Measurements from ENCODE around the gene FAM20C.

Gene FAM20C

DNA sequence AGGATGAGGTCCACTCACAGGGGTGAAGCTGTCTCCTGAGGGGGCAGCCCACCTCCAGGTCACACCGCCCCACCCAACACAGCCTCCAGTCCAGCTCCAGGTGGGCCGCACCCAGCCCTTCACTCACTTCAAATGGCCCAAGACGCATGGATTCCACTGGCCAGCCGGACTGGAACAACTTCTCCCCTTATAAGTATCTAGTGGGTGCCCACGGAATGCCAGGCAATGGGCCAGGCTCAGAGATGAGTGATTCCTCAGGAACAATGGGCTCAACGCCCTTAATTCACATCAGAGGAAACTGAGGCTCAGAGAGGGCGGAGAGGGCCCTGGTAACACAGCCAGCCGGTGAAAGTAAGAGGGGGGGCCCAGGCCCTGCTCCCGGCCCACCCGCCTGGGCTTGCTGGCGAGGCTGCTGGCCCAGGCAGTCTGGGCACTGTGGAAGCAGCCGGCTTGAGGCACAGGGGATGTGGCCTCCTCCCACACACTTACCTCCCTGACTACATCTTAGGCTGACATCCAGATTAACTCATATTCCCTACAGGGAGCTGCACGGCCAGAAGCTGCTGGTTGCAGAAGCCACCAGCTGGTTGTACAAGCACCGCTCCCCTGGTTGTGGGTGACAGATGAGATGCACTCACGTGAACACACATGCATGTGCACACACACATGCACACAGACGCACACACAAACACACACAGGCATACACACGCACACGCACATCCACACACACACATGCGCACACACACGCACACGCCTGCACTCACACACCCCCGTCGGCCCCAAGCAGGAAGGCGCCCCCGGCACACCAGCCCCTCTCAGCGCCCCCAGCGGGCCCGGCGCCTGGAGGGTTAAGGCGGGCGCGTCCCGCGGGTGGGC is 1.0 kb upstream of the FAM20C start:
- Mint-ChIP-seq H3K27me3 (ENCODE audit: low read depth, poor library complexity) (peaks cover 44% of the 10 kb centered on the region), H3K9me3 (no peaks in the 10 kb centered on the region), H3K4me3 (peak overlapping the region; percentile 89), H3K27ac (no peak overlapping the region), H3K4me1 (peaks cover 67% of the 10 kb centered on the region), H3K36me3 (ENCODE audit: low read depth) (no peaks in the 10 kb centered on the region)
- no peak for DNase-seq
- TF ChIP-seq, protein P1, sequence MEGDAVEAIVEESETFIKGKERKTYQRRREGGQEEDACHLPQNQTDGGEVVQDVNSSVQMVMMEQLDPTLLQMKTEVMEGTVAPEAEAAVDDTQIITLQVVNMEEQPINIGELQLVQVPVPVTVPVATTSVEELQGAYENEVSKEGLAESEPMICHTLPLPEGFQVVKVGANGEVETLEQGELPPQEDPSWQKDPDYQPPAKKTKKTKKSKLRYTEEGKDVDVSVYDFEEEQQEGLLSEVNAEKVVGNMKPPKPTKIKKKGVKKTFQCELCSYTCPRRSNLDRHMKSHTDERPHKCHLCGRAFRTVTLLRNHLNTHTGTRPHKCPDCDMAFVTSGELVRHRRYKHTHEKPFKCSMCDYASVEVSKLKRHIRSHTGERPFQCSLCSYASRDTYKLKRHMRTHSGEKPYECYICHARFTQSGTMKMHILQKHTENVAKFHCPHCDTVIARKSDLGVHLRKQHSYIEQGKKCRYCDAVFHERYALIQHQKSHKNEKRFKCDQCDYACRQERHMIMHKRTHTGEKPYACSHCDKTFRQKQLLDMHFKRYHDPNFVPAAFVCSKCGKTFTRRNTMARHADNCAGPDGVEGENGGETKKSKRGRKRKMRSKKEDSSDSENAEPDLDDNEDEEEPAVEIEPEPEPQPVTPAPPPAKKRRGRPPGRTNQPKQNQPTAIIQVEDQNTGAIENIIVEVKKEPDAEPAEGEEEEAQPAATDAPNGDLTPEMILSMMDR (IDR thresholded peaks at IDR 0.05) = no peak

DNA sequence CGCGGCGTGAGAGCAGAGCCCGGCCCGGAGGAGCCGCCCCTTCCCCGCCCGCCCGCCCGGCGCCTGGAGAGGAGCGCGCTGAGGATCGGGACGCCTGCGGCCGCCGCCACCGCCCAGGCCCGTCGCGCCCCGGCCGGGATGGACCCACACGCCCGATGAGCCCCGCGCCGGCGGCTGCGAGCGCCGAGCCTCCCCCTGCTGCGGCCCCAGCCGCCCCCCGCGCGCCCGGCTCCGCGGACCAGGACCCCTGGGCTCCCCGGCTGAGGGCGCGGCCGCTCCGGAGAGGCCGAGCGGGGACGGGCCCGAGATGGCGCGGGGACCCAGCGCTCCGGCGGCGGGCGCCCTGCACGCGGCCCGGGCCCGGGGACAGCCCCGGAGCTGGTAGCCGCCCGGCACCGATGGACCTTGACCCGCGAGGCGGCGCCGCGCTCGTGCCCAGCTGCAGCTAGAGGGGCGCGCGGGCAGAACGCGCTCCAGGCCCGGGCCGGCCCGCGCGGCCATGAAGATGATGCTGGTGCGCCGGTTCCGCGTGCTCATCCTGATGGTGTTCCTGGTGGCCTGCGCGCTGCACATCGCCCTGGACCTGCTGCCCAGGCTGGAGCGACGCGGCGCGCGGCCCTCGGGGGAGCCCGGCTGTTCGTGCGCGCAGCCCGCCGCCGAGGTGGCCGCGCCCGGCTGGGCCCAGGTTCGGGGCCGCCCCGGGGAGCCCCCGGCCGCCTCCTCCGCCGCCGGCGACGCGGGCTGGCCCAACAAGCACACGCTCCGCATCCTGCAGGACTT is 520 bp downstream of the FAM20C start:
- Mint-ChIP-seq H3K27me3 (ENCODE audit: low read depth, poor library complexity) (peaks cover 43% of the 10 kb centered on the region), H3K27ac (no peak overlapping the region), H3K4me3 (peak overlapping the region; percentile 67), H3K4me1 (peaks cover 71% of the 10 kb centered on the region), H3K9me3 (no peaks in the 10 kb centered on the region), H3K36me3 (ENCODE audit: low read depth) (no peaks in the 10 kb centered on the region)
- TF ChIP-seq, protein P1 (IDR thresholded peaks at IDR 0.05) = no peak
- DNase-seq = peak; percentile 47

DNA sequence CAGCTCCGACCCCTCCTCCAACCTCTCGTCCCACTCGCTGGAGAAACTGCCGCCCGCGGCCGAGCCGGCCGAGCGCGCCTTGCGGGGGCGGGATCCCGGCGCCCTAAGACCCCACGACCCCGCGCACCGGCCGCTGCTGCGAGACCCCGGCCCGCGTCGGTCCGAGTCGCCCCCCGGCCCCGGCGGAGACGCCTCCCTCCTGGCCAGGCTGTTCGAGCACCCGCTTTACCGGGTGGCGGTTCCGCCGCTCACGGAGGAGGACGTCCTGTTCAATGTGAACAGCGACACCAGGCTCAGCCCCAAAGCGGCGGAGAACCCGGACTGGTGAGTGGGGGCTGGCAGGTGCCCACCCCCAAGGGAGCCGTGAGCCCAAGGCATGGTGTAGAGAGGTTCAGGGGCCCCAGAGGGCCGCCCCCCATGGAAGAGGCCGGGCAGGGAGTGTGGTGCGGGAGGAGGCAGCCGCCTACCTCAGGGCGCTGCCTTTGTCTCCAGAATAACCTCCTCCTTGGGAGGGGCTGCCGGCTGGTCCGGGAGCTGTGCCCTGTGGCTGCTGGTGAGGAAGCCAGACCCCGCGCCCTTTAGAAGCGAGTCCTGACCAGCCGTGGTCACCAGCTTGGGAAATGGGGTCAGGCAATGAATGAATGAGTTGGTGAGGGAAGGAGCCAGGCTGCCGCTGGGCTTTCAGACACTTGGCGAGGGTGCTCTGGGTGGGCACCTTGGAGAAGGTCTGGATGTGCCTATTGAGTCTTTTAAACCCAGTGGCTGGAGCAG is 1.3 kb downstream of the FAM20C start:
- peak overlapping the region; percentile 79 for H3K4me3 Mint-ChIP-seq
- H3K36me3 Mint-ChIP-seq (ENCODE audit: low read depth) = peaks cover 4% of the 10 kb centered on the region
- peaks cover 40% of the 10 kb centered on the region for H3K27me3 Mint-ChIP-seq (ENCODE audit: low read depth, poor library complexity)

DNA sequence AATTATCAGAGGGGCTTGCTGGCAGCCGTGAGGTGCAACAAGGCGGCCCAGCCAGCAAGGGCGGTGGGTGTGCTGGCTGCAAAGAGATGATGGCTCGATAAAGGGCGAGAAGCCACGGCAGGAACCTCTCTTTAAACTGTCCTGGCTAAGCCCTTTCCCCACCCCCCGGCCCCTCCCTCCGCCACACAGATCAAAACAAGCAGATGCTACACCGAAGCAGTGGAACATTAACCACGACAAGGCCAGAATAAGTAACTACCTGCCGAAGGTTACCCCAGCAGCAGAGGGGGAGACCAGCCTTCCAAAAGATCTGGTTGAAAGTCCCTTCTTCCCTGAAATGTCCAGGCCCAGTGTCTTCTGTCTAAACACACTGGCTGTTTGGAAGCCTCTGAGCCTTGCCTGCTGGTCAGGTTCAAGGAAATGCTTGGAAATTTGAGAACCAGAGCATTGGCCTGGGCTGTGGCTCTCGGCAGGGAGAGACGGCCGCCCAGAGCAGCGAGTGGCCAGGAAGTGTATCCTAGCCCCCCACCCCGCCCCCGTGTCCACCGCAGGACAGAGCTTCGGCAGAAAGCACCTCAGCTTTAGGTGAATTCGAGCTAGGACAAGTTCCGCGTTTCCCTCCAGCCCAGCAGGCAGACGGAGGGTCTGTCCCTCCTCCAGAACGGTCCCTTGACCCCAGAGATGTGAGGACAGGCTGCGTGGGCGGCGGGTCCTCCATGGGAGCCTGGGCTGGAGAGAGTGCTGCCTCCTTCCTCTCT is 2.1 kb downstream of the FAM20C start:
- TF ChIP-seq, protein P1 (IDR thresholded peaks at IDR 0.05) = no peak
- peaks cover 5% of the 10 kb centered on the region for H3K36me3 Mint-ChIP-seq (ENCODE audit: low read depth)
- no peak overlapping the region for H3K27ac Mint-ChIP-seq
- H3K27me3 Mint-ChIP-seq (ENCODE audit: low read depth, poor library complexity) = peaks cover 35% of the 10 kb centered on the region
- peaks cover 70% of the 10 kb centered on the region for H3K4me1 Mint-ChIP-seq
- H3K4me3 Mint-ChIP-seq = peak overlapping the region; percentile 79
- DNase-seq = peak; percentile 63
- no peaks in the 10 kb centered on the region for H3K9me3 Mint-ChIP-seq

More for the DNA sequence above, 1.3 kb downstream of the FAM20C start:
- H3K4me1 Mint-ChIP-seq = peaks cover 74% of the 10 kb centered on the region
- peak; percentile 23 for DNase-seq
- no peaks in the 10 kb centered on the region for H3K9me3 Mint-ChIP-seq
- TF ChIP-seq, protein P1 (IDR thresholded peaks at IDR 0.05) = no peak
- no peak overlapping the region for H3K27ac Mint-ChIP-seq

Data from nephron progenitor cell (in vitro differentiated cells).